Activated CD8-positive, alpha-beta memory T cell treated with anti-CD3 and anti-CD28 coated beads for 1 hour (primary cell): ENCODE data around the gene RAET1E.
"Not testable (repeated sequence)": the region's sequence is repeated elsewhere in the genome, so short reads cannot be mapped to it uniquely, and the experiment has no call there.

ENCODE experiments used
- DNase-seq, 2 donors: peaks; one replicate each; pipeline ENCODE4 v3.0.0-alpha.2; 2020; ENCODE audit warnings: low read depth in 1 of 2; ENCODE audit errors: extremely low read depth in 1 of 2

The RAET1E gene

GRCh38 chr6:149910721-149911151 lies 12.8 kb upstream of the RAET1E start:
- DNase-seq, result no peak

DNA sequence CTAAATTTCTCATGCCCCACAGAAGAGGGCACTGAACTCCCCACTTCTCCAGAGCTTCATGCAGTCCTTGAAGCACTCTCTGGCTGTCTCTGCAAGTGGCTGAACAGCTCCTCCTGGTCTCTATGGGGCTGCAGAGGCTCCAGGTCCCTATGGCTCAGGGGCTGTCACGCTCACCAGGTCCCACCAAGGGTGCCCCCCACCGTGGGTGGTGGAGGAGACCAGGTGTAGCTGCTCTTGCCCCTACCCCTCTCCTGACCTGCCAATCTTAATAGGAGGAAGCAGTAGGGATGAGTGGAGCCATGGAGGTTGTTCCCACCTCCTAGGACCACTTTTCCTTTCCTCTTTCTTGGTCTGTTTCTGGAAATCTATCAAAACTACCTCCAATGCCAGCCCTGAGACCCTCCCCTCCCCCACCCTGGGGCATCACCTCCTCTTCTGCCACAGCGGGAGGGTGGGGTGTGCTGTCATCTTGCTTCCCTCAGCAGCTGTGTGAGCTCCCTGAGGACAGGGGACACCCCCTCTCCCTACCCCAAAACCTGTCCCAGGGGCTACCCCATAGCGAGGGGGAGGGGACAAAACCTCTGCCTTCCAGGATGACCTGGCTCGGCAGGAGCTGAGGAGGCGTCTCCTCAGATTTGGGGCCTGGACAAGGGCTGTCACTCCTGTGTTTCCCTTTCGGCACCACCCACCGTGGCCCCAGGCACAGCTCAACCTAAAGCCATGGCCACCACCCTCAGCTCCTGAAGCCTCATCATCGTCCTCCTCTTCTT lies 12.0 kb upstream of the RAET1E start:
- no peak for DNase-seq

DNA sequence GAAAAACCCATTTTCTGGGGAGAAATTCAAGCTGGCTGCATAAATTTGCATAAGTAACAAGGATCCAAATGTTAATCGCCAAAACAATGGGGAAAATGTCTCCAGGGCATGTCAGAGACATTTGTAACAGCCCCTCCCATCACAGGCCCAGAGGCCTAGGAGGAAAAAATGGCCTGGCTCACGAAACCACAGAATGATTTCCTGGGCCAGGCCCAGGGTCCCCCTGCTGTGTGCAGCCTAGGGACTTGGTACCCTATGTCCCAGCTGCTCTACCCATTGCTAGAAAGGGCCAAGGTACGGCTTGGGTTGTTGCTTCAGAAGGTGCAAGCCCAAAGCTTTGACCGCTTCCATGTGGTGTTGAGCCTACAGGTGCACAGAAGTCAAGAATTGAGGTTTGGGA lies 10.6 kb upstream of the RAET1E start:
- not testable (repeated sequence) for DNase-seq

- no peak for DNase-seq
Measured at GRCh38 chr6:149907317-149907716, 9.4 kb upstream of the RAET1E start.

- no peak for DNase-seq
Measured at GRCh38 chr6:149906405-149906804, 8.5 kb upstream of the RAET1E start.

DNA sequence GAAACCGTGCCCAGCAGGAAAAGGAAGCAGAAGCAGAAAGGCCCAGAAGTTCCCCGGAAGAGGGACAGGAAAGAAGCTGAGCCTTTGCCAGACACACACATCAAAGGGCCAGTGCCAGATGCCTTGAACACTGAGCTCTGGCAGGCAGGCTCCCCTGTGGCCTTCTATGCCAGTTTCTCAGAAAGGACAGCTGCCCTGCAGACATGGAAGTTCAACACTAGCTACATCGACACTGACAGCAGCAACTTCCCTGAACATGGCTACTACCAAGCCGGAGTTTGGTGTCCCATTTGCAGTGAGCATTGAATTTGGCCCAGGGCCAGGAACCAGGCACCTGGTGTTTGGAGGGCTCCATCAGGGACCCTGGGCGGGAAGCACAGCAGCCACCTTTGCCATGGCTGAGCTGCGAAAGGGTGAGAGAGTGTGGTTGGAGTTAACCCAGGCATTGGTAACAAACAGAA lies 8.0 kb upstream of the RAET1E start:
- DNase-seq, result no peak

DNA sequence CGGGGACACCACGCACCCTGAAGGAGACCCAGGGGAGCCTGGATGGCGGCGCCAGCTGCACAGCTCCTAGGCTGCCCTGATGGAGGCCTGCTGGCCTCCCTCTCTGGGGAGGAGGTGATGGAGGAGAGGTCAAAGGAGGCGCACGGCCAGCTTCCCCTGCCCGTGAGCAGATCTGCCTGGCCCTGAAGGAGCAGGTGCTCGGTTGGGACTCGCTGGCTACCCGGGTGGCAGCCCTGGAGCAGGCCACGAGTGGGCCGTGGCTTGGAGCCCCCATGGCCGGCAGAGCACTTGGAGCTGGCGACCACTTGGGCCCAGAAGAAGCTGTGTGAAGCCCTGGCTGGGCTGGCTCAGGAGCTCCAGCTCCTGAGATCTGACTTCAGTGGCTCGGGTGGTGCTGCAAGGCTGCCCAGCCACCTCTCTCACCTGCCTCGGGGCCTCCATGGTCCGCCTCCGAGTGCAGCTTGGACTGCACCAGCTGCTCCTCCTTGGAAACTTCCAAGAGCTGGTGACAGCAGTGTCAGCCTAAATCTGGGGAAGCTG lies 7.5 kb upstream of the RAET1E start:
- DNase-seq, result no peak

DNA sequence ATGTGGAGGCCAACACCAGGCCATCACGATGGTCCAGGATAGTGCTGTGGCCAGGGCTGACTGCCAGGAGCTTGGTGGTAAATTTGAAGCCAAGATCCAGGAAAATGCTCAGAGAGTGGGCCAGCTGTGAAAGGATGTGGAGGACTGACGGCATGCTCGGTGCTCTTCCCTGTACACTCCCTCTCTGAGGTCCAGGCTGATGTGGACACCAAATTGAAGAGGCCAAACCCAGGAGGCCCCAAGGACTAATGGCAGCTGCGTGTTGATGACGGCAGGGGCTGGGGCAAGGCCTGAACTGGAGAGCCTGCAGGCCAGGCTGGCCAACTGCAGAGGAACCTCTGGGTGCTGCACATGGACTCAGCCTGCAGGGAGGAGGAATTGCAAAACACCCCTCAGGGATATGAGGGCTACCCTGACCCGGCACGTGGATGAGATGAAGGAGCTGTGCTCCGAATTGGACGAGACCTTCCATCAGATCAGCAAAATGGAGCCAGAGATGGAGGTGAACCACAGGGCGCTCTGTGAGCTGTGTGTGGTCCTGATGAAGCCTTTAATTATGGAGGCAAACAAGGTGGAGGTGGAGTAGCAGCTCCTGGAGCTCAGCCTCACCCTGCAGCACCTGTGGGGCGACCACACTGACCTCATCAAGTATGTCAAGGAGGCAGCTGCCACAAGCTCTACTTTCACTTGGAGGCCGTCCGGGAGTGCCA lies 6.9 kb upstream of the RAET1E start:
- DNase-seq, result no peak

GRCh38 chr6:149903938-149904611 lies 6.2 kb upstream of the RAET1E start:
- no peak for DNase-seq

DNA sequence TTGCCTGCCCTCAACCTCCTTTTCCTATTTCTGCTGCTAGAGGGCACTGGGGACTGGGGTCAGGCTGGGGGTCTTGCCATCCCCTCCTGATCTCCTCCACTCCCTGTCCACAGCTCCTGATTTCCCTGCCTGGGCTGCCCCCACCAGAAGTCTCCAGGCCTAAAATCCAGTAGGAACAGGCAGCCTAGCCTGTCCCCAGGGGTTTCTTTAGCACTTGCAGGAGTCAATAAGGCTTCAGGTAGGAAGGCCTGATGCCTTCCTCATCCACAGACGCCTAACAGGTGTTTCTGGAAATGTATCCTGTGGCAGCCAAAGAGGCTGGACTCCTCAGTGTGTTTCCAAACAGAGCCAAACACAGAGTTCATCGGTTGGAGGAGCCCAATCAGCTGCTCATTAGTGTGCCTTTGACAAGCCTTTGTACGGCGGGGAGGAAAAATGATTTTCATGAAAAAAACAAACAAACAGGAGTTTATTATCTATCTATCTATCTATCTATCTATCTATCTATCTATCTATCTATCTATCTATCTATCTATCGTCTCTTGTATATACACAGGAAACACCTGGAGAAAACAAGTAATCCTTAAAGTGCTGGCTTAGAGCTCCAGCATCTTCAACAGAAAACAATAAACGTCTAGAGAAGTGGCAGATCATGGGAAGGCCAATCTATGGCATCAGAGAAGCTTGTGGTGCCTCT lies 3.7 kb upstream of the RAET1E start:
- no peak for DNase-seq

DNA sequence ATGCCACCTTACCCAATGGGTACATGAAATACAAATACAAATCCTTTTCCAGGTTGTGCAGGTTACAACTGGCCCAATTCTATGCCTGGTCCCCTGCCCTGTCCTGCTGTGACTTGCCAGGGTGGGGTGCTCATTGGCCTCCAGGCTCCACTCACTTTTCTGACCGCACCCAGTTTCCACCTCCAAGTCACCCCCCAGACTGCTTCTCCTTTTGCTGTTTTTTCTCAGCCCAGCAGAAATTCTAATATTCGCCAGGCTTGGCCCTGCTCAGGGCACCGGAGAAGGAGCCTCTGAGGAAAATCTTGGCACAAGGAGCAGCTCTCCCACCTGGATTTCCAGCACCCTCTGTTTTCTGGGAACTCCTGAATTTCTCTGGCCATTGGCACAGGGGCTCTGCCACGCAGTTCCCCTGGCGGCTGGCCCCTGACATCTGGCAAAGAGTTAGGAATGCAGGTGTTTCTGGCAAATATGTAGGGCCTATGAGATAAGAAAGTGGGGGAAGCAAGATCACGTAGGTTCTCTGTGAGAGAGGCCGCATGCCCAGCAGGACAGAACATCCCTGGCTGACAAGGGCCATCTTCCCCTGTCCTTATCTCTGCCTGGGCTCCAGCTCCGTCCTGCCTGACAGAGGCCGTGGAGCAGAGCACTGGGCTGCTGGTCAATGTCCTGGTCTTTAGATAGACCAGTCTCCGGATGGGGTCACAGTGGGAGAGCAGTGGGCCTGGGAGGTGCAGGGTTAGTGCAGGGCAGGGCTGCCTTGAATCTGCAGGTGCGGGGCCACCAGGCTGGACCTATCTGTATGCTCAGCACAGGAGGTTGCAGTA lies 2.9 kb upstream of the RAET1E start:
- DNase-seq, result no peak

DNA sequence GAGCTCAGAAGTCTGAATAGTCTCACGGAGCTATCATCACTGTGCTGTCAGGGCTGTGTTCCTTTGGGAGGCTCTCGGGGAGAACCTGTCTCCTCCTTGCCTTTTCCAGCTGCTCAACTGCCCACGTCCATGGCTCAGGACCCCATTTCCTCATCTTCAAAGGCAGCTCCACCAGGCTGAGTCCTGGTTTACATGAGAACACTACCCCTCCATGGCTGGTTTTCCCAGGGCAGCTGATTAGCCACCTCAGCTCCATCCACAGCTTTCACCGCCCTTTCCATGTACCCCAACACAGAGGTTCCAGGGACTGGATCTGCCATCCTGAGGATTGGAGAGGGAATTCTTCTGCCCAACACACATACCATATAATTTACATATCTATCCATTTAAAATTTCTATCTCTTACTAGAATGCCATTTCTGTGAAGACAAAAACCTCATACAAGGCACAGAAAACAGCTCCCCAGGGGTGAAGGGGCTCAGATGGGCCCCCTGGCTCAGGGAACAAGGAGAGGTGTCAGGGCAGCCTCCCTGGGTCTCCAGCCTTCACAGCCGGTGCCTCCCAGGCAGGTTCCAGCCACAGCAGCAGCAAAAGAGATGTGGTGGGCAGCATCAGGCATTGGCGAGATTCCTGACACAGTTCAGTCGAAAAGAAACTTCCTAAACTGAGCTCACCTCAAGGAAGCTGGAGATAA lies 2.2 kb upstream of the RAET1E start:
- no peak for DNase-seq

DNA sequence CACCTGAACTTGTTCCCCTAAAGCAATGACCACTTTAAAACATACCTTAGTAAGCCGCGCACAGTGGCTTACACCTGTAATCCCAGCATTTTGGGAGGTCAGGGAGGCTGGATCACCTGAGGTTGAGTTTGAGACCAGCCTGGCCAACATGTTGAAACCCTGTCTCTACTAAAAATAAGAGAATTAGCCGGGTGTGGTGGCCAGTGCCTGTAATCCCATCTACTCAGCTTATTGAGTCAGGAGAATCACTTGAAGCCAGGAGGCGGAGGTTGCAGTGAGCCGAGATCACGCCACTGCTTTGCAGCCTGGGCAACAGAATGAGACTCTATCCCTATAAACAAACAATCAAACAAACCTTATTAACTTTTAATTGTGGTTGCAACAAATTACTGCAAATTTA lies 1.6 kb upstream of the RAET1E start:
- DNase-seq, result no peak

GRCh38 chr6:149898966-149899365 lies 1.1 kb upstream of the RAET1E start:
- DNase-seq, result no peak

DNA sequence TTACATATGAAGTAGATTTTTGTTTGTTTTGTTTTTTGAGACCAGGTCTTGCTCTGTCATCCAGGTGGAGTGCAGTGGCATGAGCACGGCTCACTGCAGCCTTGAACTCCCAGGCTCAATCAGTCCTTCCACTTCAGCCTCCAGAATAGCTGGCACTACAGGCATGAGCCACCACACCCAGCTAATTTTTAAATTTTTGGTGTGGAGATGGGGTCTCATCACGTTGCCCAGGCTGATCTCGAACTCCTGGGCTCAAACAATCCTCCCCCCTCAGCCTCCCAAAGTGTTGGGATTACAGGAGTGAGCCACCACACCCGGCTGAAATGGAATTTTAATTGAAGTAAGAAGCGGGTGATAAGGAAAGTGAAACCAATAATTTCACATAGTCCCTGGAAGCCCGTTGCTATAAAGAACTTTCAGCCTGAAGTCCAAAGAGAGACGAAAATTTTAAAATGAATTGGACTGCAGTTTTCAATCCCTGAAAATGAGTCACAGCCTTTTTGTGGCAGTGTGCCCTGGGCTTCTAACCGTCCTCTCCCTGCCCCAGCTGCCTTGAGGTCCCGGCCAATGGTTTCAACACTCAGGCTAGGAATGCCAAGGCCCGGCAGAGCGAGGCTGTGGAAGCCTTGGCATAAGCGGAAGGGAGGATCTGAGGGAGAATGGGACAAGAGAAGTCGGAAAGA lies 757 bp downstream of the RAET1E start:
- no peak for DNase-seq

- no peak for DNase-seq
Measured at GRCh38 chr6:149896491-149896890, 1.4 kb downstream of the RAET1E start.

- DNase-seq, result no peak
Measured at GRCh38 chr6:149895833-149896271, 2.1 kb downstream of the RAET1E start.

DNA sequence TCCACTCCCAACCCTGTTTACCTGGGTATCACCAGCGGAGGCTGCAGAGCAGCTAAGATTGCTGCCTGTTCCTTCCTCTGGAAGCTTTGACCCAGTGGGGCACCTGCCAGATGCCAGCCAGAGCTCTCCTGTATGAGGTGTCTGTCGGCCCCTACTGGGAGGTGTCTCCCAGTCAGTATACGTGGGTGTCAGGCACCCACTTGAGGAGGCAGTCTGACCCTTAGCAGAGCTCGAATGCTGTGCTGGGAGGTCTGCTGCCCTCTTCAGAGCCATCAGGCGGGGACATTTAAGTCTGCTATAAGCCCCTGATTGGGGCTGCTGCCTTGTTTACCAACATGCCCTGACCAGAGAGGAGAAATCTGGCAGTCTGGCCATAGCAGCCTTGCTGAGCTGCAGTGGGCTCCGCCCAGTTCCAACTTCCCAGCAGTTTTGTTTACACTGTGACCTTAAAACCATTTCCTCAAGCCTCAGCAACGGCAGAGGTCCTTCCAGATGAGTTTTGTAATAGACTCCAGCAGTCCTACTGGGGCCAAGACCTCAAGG lies 2.8 kb downstream of the RAET1E start:
- no peak for DNase-seq

- not testable (repeated sequence) for DNase-seq
Measured at GRCh38 chr6:149891864-149892263, 6.0 kb downstream of the RAET1E start.
